Breast epithelium (tissue), 4 donors: ENCODE results near the gene KPTN. TPM values are rescaled to one million over a fixed set of nuclear protein-coding genes. Genes with fewer than 3 reads are reported as not detected.

Experiments
- DNase-seq, 2 donors: peaks; one replicate each; pipeline ENCODE4 v3.0.0-alpha.2; 2019; ENCODE audit warnings: low spot score in 2 of 2
- H3K27ac ChIP-seq, 2 donors: fragments of 200-600 bp; sonication (generic) in 1 of 2; one replicate each; pipeline ENCODE4 v1.5.1; 2016 to 2019; ENCODE audit warnings: mild to moderate bottlenecking in 1 of 2
- H3K27me3 ChIP-seq, 2 donors: fragments of 200-600 bp; sonication (generic) in 1 of 2; one replicate each; pipeline versions ENCODE4 v1.5.1 to v1.6.0; 2017 to 2019; ENCODE audit warnings: control low read depth in 1 of 2, mild to moderate bottlenecking in 1 of 2
- H3K36me3 ChIP-seq: fragments of 200-600 bp; one replicate; pipeline ENCODE4 v1.5.1; 2019
- H3K4me1 ChIP-seq, 2 donors: fragments of 200-600 bp; sonication (generic); one replicate each; pipeline ENCODE4 v1.5.1; 2016 to 2019; ENCODE audit warnings: control low read depth in 1 of 2
- H3K4me3 ChIP-seq, 3 donors: fragments of 200-600 bp; sonication (generic); 1 replicate in 2 of 3; 2 replicates in 1 of 3; pipeline ENCODE4 v1.5.1; 2016 to 2019; ENCODE audit warnings: mild to moderate bottlenecking in 3 of 3, moderate library complexity in 2 of 3
- H3K9me3 ChIP-seq, 2 donors: fragments of 200-600 bp; sonication (generic) in 1 of 2; one replicate each; pipeline ENCODE4 v1.5.1; 2016 to 2019; ENCODE audit warnings: control low read depth in 1 of 2
- CTCF ChIP-seq, 3 donors: fragments of 450-650 bp; IDR thresholded peaks; one replicate each; pipeline ENCODE4 v1.5.1; 2016 to 2017; ENCODE audit warnings: antibody characterized with exemption in 3 of 3, mild to moderate bottlenecking in 3 of 3, moderate library complexity in 3 of 3
- POLR2A ChIP-seq: fragments of 450-650 bp; IDR thresholded peaks from one replicate; pipeline ENCODE4 v1.6.1; 2016; ENCODE audit warnings: antibody characterized with exemption, mild to moderate bottlenecking, moderate library complexity
- POLR2AphosphoS5 ChIP-seq, 3 donors: sonication (generic); formaldehyde crosslinking; IDR thresholded peaks; one replicate each; pipeline ENCODE4 v1.6.1; 2017; ENCODE audit warnings: antibody characterized with exemption in 3 of 3
- intact Hi-C: fragments of 100-400 bp; cut with DNase I; formaldehyde crosslinking; loops from one replicate; pipeline ENCODE4 v1.15.1; 2023; ENCODE audit warnings: low total_unique reads
- total RNA-seq, 3 donors: library from RNA; depleted of rRNA; stranded (reverse); fragments of >200 nt; gene quantifications; one replicate each; pipeline ENCODE4 v1.1.0, GENCODE V29; 2016

KPTN gene
- total RNA-seq, 3 donors from 2014 or later = 4.6 to 6.6 (median 6.3) TPM

GRCh38 chr19:47445527-47445926 lies 38.5 kb downstream of the KPTN start:
- Histone ChIP-seq H3K36me3 (no peaks in the 10 kb centered on the region), H3K9me3 (no peaks in the 10 kb centered on the region), H3K27me3 (peaks cover 8 to 68% of the 10 kb centered on the region in 2 donors), H3K4me1 (no peaks in the 10 kb centered on the region), H3K4me3 (no peak overlapping the region), H3K27ac (no peak overlapping the region)
- intact Hi-C loops = no loop called here
- no peak for DNase-seq
- TF ChIP-seq POLR2A = no peak
- no peak for TF ChIP-seq POLR2AphosphoS5 (IDR thresholded peaks at IDR 0.05)
- no peak for TF ChIP-seq CTCF (IDR thresholded peaks at IDR 0.05)

GRCh38 chr19:47444388-47444821 lies 39.6 kb downstream of the KPTN start:
- DNase-seq = no peak

GRCh38 chr19:47443331-47443730 lies 40.7 kb downstream of the KPTN start:
- no peaks in the 10 kb centered on the region for H3K9me3 ChIP-seq
- H3K4me1 ChIP-seq = no peaks in the 10 kb centered on the region
- no peak overlapping the region for H3K4me3 ChIP-seq
- no peak for DNase-seq
- peaks cover 8 to 63% of the 10 kb centered on the region in 2 donors for H3K27me3 ChIP-seq
- H3K27ac ChIP-seq = no peak overlapping the region
- no peaks in the 10 kb centered on the region for H3K36me3 ChIP-seq
- intact Hi-C loops = no loop called here
- TF ChIP-seq POLR2A = no peak
- TF ChIP-seq CTCF (IDR thresholded peaks at IDR 0.05) = no peak
- TF ChIP-seq POLR2AphosphoS5 (IDR thresholded peaks at IDR 0.05) = no peak

More at GRCh38 chr19:47444388-47444821, 39.6 kb downstream of the KPTN start:
- H3K27me3 ChIP-seq = peaks cover 8 to 68% of the 10 kb centered on the region in 2 donors
- H3K4me3 ChIP-seq = no peak overlapping the region
- H3K9me3 ChIP-seq = no peaks in the 10 kb centered on the region
- no peaks in the 10 kb centered on the region for H3K4me1 ChIP-seq
- intact Hi-C loops = no loop called here
- TF ChIP-seq POLR2AphosphoS5 (IDR thresholded peaks at IDR 0.05) (no peak), POLR2A (no peak), CTCF (IDR thresholded peaks at IDR 0.05) (no peak)
- no peaks in the 10 kb centered on the region for H3K36me3 ChIP-seq
- H3K27ac ChIP-seq = no peak overlapping the region

GRCh38 chr19:47438793-47439220 lies 45.2 kb downstream of the KPTN start:
- no peak for DNase-seq
- TF ChIP-seq CTCF (IDR thresholded peaks at IDR 0.05) (no peak), POLR2AphosphoS5 (IDR thresholded peaks at IDR 0.05) (no peak), POLR2A (no peak)
- H3K9me3 ChIP-seq = no peaks in the 10 kb centered on the region
- H3K27ac ChIP-seq = no peak overlapping the region
- H3K36me3 ChIP-seq = no peaks in the 10 kb centered on the region
- H3K4me3 ChIP-seq = no peak overlapping the region
- intact Hi-C loops = loop anchor here (2.0 kb wide), 1 partner anchor 262 kb away; no protein-coding TSS in a partner anchor
- no peaks in the 10 kb centered on the region for H3K4me1 ChIP-seq
- peaks cover 0 to 26% of the 10 kb centered on the region in 2 donors for H3K27me3 ChIP-seq

- TF ChIP-seq POLR2AphosphoS5 (IDR thresholded peaks at IDR 0.05) = no peak
- no peak for TF ChIP-seq POLR2A
- no peak for TF ChIP-seq CTCF (IDR thresholded peaks at IDR 0.05)
- Histone ChIP-seq H3K27ac (no peak overlapping the region), H3K4me3 (no peak overlapping the region), H3K27me3 (peaks cover 0 to 24% of the 10 kb centered on the region in 2 donors), H3K36me3 (no peaks in the 10 kb centered on the region), H3K4me1 (no peaks in the 10 kb centered on the region), H3K9me3 (no peaks in the 10 kb centered on the region)
- DNase-seq = no peak
- intact Hi-C loops = no loop called here
These were observed 46.5 kb downstream of the KPTN start for GRCh38 chr19:47437500-47437899.
